Measurements from ENCODE around the gene PCDHB8. TPM values are rescaled to one million over a fixed set of nuclear protein-coding genes. Genes with fewer than 3 reads are reported as not detected.
"Not testable (repeated sequence)": the region's sequence is repeated elsewhere in the genome, so short reads cannot be mapped to it uniquely, and the experiment has no call there.

The PCDHB8 gene
- total RNA-seq, 1 donor from 2014 or later = 19.8 TPM

DNA sequence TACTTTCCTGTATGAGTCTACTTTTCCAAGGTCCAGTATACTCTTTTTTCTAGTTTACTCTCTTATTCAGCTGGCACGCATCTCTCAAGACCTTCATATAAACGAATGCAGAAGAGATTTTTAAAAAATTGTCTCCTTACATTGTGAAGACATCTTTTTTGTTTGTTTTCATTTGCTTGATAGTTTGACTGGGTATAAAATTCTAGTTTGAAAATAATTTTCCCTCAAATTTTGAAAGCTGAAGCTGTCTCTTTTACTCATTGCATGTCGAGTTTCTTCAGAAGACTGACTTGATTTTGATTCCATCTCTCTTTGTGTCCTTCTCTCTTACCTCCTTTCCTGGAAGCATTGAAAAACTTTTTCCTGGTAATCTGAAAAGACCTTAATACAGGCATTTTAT lies 18.8 kb downstream of the PCDHB8 start:
- Mint-ChIP-seq H3K4me3 (ENCODE audit: unreplicated experiment) (no peak overlapping the region), H3K9me3 (ENCODE audit: unreplicated experiment) (peaks cover 29% of the 10 kb centered on the region), H3K27ac (ENCODE audit: unreplicated experiment) (no peak overlapping the region), H3K36me3 (ENCODE audit: unreplicated experiment) (peaks cover 67% of the 10 kb centered on the region), H3K27me3 (ENCODE audit: unreplicated experiment) (peaks cover 8% of the 10 kb centered on the region), H3K4me1 (ENCODE audit: low read depth, unreplicated experiment) (no peaks in the 10 kb centered on the region)
- no peak for DNase-seq
- TF ChIP-seq, protein P1, sequence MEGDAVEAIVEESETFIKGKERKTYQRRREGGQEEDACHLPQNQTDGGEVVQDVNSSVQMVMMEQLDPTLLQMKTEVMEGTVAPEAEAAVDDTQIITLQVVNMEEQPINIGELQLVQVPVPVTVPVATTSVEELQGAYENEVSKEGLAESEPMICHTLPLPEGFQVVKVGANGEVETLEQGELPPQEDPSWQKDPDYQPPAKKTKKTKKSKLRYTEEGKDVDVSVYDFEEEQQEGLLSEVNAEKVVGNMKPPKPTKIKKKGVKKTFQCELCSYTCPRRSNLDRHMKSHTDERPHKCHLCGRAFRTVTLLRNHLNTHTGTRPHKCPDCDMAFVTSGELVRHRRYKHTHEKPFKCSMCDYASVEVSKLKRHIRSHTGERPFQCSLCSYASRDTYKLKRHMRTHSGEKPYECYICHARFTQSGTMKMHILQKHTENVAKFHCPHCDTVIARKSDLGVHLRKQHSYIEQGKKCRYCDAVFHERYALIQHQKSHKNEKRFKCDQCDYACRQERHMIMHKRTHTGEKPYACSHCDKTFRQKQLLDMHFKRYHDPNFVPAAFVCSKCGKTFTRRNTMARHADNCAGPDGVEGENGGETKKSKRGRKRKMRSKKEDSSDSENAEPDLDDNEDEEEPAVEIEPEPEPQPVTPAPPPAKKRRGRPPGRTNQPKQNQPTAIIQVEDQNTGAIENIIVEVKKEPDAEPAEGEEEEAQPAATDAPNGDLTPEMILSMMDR (IDR thresholded peaks at IDR 0.05; ENCODE audit: partially characterized antibody, unreplicated experiment) = no peak

DNA sequence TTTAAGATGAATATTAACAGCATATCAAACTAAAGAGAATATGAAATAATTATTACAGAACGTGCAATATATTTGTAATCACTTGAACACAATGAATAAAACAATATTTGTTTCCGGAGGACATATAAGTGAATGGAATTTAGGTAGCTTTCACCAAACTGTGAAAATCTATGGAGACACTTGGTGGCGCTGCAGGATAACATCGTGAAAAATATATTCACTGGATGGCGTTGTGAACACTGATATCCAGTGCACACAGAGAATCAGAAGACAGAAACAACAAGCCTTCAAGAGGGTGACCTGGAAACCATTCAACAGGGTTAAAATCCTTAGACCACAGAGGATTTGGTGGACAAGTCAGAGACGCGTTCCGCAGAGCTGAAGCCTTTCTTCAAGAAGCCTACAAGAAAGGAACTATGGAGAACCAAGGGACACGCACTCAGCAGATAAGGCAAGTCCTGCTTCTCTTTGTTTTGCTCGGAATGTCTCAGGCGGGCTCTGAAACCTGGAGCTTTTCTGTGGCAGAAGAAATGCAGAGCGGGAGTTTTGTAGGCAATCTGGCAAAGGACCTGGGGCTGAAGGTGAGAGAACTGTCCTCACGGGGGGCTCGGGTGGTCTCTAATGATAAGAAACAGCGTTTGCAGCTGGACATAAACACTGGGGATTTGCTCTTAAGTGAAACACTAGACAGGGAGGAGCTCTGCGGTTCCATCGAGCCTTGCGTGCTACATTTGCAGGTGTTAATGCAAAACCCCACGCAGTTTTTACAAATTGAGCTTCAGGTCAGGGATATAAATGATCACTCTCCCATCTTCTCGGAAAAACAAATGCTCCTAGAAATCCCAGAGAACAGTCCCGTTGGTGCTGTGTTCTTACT lies 22.0 kb downstream of the PCDHB8 start, which contains the start of gene PCDHB11:
TSS of gene PCDHB11 (plus strand) at position 269 of the 877 bp plus-strand sequence. CDS start at position 417, 148 bp downstream.
- Mint-ChIP-seq H3K36me3 (ENCODE audit: unreplicated experiment) (peaks cover 50% of the 10 kb centered on the region), H3K27me3 (ENCODE audit: unreplicated experiment) (peaks cover 3% of the 10 kb centered on the region), H3K4me3 (ENCODE audit: unreplicated experiment) (peak within 1 kb of the TSS; percentile 78), H3K27ac (ENCODE audit: unreplicated experiment) (peak within 1 kb of the TSS; percentile 57), H3K9me3 (ENCODE audit: unreplicated experiment) (peaks cover 17% of the 10 kb centered on the region), H3K4me1 (ENCODE audit: low read depth, unreplicated experiment) (no peaks in the 10 kb centered on the region)
- DNase-seq = no peak
- TF ChIP-seq, protein P1 (IDR thresholded peaks at IDR 0.05; ENCODE audit: partially characterized antibody, unreplicated experiment) = peak; percentile 23

DNA sequence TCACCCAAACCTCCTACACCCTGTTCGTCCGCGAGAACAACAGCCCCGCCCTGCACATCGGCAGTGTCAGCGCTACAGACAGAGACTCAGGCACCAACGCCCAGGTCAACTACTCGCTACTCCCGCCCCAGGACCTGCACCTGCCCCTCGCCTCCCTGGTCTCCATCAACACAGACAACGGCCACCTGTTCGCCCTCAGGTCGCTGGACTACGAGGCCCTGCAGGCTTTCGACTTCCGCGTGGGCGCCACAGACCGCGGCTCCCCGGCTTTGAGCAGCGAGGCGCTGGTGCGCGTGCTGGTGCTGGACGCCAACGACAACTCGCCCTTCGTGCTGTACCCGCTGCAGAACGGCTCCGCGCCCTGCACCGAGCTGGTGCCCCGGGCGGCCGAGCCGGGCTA lies 23.5 kb downstream of the PCDHB8 start:
- not testable (repeated sequence) for H3K27me3 Mint-ChIP-seq (ENCODE audit: unreplicated experiment); H3K4me1 Mint-ChIP-seq (ENCODE audit: low read depth, unreplicated experiment); H3K4me3 Mint-ChIP-seq (ENCODE audit: unreplicated experiment); DNase-seq; H3K27ac Mint-ChIP-seq (ENCODE audit: unreplicated experiment)
- peaks cover 42% of the 10 kb centered on the region for H3K36me3 Mint-ChIP-seq (ENCODE audit: unreplicated experiment)
- H3K9me3 Mint-ChIP-seq (ENCODE audit: unreplicated experiment) = peaks cover 17% of the 10 kb centered on the region

DNA sequence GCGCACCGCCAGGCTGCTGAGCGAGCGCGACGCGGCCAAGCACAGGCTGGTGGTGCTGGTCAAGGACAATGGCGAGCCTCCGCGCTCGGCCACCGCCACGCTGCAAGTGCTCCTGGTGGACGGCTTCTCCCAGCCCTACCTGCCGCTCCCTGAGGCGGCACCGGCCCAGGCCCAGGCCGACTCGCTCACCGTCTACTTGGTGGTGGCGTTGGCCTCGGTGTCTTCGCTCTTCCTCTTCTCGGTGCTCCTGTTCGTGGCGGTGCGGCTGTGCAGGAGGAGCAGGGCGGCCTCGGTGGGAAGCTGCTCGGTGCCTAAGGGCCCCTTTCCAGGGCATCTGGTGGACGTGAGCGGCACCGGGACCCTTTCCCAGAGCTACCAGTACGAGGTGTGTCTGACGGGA lies 24.1 kb downstream of the PCDHB8 start:
- H3K27me3 Mint-ChIP-seq (ENCODE audit: unreplicated experiment); H3K4me1 Mint-ChIP-seq (ENCODE audit: low read depth, unreplicated experiment); H3K27ac Mint-ChIP-seq (ENCODE audit: unreplicated experiment); DNase-seq; H3K4me3 Mint-ChIP-seq (ENCODE audit: unreplicated experiment): not testable (repeated sequence)
- H3K9me3 Mint-ChIP-seq (ENCODE audit: unreplicated experiment) = peaks cover 13% of the 10 kb centered on the region
- H3K36me3 Mint-ChIP-seq (ENCODE audit: unreplicated experiment) = peaks cover 37% of the 10 kb centered on the region

DNA sequence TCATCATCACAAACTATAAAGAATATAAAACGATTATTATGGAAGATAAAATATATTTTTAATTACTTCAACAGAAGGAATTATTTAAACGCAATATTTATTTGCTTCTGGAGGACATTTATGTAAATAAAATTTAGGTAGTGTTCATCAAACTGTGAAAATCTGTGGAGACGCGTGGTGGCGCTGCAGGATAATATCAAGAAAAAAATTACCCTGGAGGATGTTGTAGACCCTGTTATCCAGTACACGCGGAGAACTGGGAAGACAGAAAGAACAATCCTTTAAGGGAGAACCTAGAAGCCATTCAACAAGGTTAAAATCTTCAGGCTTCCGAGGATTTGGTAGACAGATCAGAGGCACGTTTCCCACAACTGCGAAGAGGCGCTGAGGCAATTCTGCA lies 30.9 kb downstream of the PCDHB8 start, which contains the start of gene PCDHB12:
TSS of gene PCDHB12 (plus strand) at position 242 of the 400 bp plus-strand sequence. CDS start 189 bp downstream, outside the sequence.
- peaks cover 20% of the 10 kb centered on the region for H3K9me3 Mint-ChIP-seq (ENCODE audit: unreplicated experiment)
- H3K4me1 Mint-ChIP-seq (ENCODE audit: low read depth, unreplicated experiment) = no peaks in the 10 kb centered on the region
- peak; percentile 37 for DNase-seq
- H3K4me3 Mint-ChIP-seq (ENCODE audit: unreplicated experiment) = peak within 1 kb of the TSS; percentile 82
- peaks cover 11% of the 10 kb centered on the region for H3K27me3 Mint-ChIP-seq (ENCODE audit: unreplicated experiment)
- H3K36me3 Mint-ChIP-seq (ENCODE audit: unreplicated experiment) = peaks cover 30% of the 10 kb centered on the region
- H3K27ac Mint-ChIP-seq (ENCODE audit: unreplicated experiment) = peak within 1 kb of the TSS; percentile 95
- TF ChIP-seq, protein P1 (IDR thresholded peaks at IDR 0.05; ENCODE audit: partially characterized antibody, unreplicated experiment) = peak; percentile 47

DNA sequence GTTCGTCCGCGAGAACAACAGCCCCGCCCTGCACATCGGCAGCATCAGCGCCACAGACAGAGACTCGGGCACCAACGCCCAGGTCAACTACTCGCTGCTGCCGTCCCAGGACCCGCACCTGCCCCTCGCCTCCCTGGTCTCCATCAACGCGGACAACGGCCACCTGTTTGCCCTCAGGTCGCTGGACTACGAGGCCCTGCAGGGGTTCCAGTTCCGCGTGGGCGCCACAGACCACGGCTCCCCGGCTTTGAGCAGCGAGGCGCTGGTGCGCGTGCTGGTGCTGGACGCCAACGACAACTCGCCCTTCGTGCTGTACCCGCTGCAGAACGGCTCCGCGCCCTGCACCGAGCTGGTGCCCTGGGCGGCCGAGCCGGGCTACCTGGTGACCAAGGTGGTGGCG lies 32.7 kb downstream of the PCDHB8 start:
- not testable (repeated sequence) for DNase-seq; H3K4me3 Mint-ChIP-seq (ENCODE audit: unreplicated experiment); H3K4me1 Mint-ChIP-seq (ENCODE audit: low read depth, unreplicated experiment); H3K27ac Mint-ChIP-seq (ENCODE audit: unreplicated experiment)
- Mint-ChIP-seq H3K9me3 (ENCODE audit: unreplicated experiment) (peaks cover 30% of the 10 kb centered on the region), H3K27me3 (ENCODE audit: unreplicated experiment) (peaks cover 16% of the 10 kb centered on the region), H3K36me3 (ENCODE audit: unreplicated experiment) (peaks cover 43% of the 10 kb centered on the region)

DNA sequence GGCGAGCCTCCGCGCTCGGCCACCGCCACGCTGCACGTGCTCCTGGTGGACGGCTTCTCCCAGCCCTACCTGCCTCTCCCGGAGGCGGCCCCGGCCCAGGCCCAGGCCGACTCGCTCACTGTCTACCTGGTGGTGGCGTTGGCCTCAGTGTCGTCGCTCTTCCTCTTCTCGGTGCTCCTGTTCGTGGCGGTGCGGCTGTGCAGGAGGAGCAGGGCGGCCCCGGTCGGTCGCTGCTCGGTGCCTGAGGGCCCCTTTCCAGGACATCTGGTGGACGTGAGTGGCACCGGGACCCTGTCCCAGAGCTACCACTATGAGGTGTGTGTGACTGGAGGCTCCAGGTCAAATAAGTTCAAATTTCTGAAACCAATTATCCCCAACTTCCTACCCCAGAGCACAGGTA lies 33.3 kb downstream of the PCDHB8 start:
- not testable (repeated sequence) for H3K4me1 Mint-ChIP-seq (ENCODE audit: low read depth, unreplicated experiment); H3K27ac Mint-ChIP-seq (ENCODE audit: unreplicated experiment); DNase-seq
- Mint-ChIP-seq H3K36me3 (ENCODE audit: unreplicated experiment) (peaks cover 45% of the 10 kb centered on the region), H3K9me3 (ENCODE audit: unreplicated experiment) (peaks cover 31% of the 10 kb centered on the region), H3K27me3 (ENCODE audit: unreplicated experiment) (peaks cover 16% of the 10 kb centered on the region), H3K4me3 (ENCODE audit: unreplicated experiment) (peak overlapping the region; percentile 46)
